Trophoblast cell (in vitro differentiated cells and primary cell): Measurements from ENCODE around the gene SNX21.
"Not testable (repeated sequence)": the region's sequence is repeated elsewhere in the genome, so short reads cannot be mapped to it uniquely, and the experiment has no call there.

Source experiments
- DNase-seq, 2 donors: peaks; one replicate each; pipeline ENCODE4 v3.0.0-alpha.2; 2016
- H2AFZ ChIP-seq: 2 replicates; pipeline ENCODE4 v1.6.1; 2013; ENCODE audit warnings: low read length, moderate library complexity, mild to moderate bottlenecking; ENCODE audit not compliant: insufficient read depth, poor library complexity
- H2AK5ac ChIP-seq: 2 replicates; pipeline ENCODE4 v1.6.1; 2013; ENCODE audit warnings: mild to moderate bottlenecking, low read length
- H2BK120ac ChIP-seq: 2 replicates; pipeline ENCODE4 v1.6.1; 2013; ENCODE audit warnings: low read length, mild to moderate bottlenecking, moderate library complexity; ENCODE audit not compliant: insufficient read depth, poor library complexity
- H2BK12ac ChIP-seq: 2 replicates; pipeline ENCODE4 v1.6.1; 2013; ENCODE audit warnings: mild to moderate bottlenecking, low read length, moderate library complexity
- H2BK5ac ChIP-seq: 2 replicates; pipeline ENCODE4 v1.6.1; 2013; ENCODE audit warnings: low read length, low read depth, moderate library complexity, mild to moderate bottlenecking; ENCODE audit not compliant: poor library complexity
- H3K14ac ChIP-seq: 2 replicates; pipeline ENCODE4 v1.6.1; 2013; ENCODE audit warnings: mild to moderate bottlenecking, low read length
- H3K18ac ChIP-seq: 2 replicates; pipeline ENCODE4 v1.6.1; 2013; ENCODE audit warnings: mild to moderate bottlenecking, low read length
- H3K23ac ChIP-seq: 2 replicates; pipeline ENCODE4 v1.6.1; 2013; ENCODE audit warnings: low read length
- H3K27ac ChIP-seq: 2 replicates; pipeline ENCODE4 v1.5.1; 2013; ENCODE audit warnings: low read depth, mild to moderate bottlenecking, inconsistent platforms, low read length, moderate library complexity
- H3K27me3 ChIP-seq: 2 replicates; pipeline ENCODE4 v1.6.1; 2013; ENCODE audit warnings: inconsistent platforms, mild to moderate bottlenecking, low read length, moderate library complexity; ENCODE audit not compliant: insufficient read depth
- H3K36me3 ChIP-seq, 2 experiments: 1 replicate in 1 of 2; 2 replicates in 1 of 2; pipeline ENCODE4 v1.6.1; 2013; ENCODE audit warnings: low read length in 2 of 2, mild to moderate bottlenecking in 2 of 2, moderate library complexity in 1 of 2; ENCODE audit not compliant: insufficient read depth in 2 of 2, control insufficient read depth in 1 of 2
- H3K4ac ChIP-seq: 2 replicates; pipeline ENCODE4 v1.6.1; 2013; ENCODE audit warnings: low read depth, mild to moderate bottlenecking, low read length, moderate library complexity
- H3K4me1 ChIP-seq, 2 experiments: 1 replicate in 1 of 2; 2 replicates in 1 of 2; pipeline ENCODE4 v1.6.1; 2013; ENCODE audit warnings: low read length in 2 of 2, mild to moderate bottlenecking in 2 of 2, moderate library complexity in 1 of 2; ENCODE audit not compliant: insufficient read depth in 2 of 2, control insufficient read depth in 1 of 2
- H3K4me2 ChIP-seq: 2 replicates; pipeline ENCODE4 v1.6.1; 2013; ENCODE audit warnings: inconsistent platforms, mild to moderate bottlenecking, low read length, moderate library complexity
- H3K4me3 ChIP-seq: 2 replicates; pipeline ENCODE4 v1.5.1; 2013; ENCODE audit warnings: mild to moderate bottlenecking, low read depth, low read length, inconsistent platforms
- H3K79me1 ChIP-seq: one replicate; pipeline ENCODE4 v1.6.1; 2013; ENCODE audit warnings: low read length
- H3K79me2 ChIP-seq: 2 replicates; pipeline ENCODE4 v1.6.1; 2013; ENCODE audit warnings: low read length, mild to moderate bottlenecking; ENCODE audit not compliant: control insufficient read depth, insufficient read depth, poor library complexity
- H3K9ac ChIP-seq: 2 replicates; pipeline ENCODE4 v1.6.1; 2013; ENCODE audit warnings: mild to moderate bottlenecking, low read length
- H3K9me3 ChIP-seq: 2 replicates; pipeline ENCODE4 v1.6.1; 2013; ENCODE audit warnings: low read depth, mild to moderate bottlenecking, control low read depth, inconsistent platforms, low read length; ENCODE audit not compliant: insufficient read depth
- H4K12ac ChIP-seq: 2 replicates; pipeline ENCODE4 v1.6.1; 2013; ENCODE audit warnings: low read depth, mild to moderate bottlenecking, low read length, moderate library complexity
- H4K8ac ChIP-seq: 2 replicates; pipeline ENCODE4 v1.6.1; 2013; ENCODE audit warnings: low read depth, mild to moderate bottlenecking, low read length, moderate library complexity
- H4K91ac ChIP-seq: one replicate; pipeline ENCODE4 v1.6.1; 2013; ENCODE audit warnings: low read depth, mild to moderate bottlenecking, low read length, moderate library complexity
- WGBS: extraction: QIAGEN DNeasy Blood & Tissue Kit; methylation state at CpG from one replicate; pipeline ENCODE4 v1.1.7; 2013; ENCODE audit warnings: missing lambda C conversion rate; ENCODE audit not compliant: insufficient read length, insufficient coverage; ENCODE audit errors: extremely low coverage; 5-methylcytosine and 5-hydroxymethylcytosine counted together

Gene SNX21

DNA sequence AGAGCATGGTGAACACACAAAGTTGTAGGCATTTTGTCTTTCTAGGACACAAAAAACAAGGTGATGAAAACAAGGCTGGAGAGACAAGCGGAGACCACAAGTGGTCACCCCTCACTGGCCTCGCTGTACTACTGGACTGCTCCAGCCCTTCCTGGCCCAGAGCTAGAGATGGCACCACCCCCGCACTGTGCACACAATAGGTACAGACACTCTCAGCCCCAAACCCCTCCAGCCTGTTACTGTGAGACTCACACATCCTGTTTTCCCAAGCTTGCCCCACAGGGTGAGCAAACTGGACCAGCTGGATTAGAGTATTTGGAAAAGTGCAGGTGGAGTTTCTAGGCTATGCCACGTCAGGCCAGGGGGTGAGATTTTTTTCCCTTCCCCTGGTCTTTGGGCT, 39.0 kb downstream of the SNX21 start:
- H3K23ac ChIP-seq, result no peak overlapping the region
- H3K4me1 ChIP-seq, result peaks cover 5 to 10% of the 10 kb centered on the region in 2 experiments
- H3K14ac ChIP-seq, result peak overlapping the region; percentile 13
- H4K8ac ChIP-seq, result peak overlapping the region; percentile 40
- no peak overlapping the region for H2BK5ac ChIP-seq
- H3K79me2 ChIP-seq, result no peaks in the 10 kb centered on the region
- no peak overlapping the region for H2BK12ac ChIP-seq
- no peaks in the 10 kb centered on the region for H3K79me1 ChIP-seq
- peak in 1 of 2 donors; percentile 14 for DNase-seq
- no peak overlapping the region for H3K4ac ChIP-seq
- H2AK5ac ChIP-seq, result no peak overlapping the region
- no peak overlapping the region for H3K9ac ChIP-seq
- H3K27ac ChIP-seq, result no peak overlapping the region
- H2BK120ac ChIP-seq, result no peak overlapping the region
- peaks cover 6 to 8% of the 10 kb centered on the region in 2 experiments for H3K36me3 ChIP-seq
- H2AFZ ChIP-seq, result no peak overlapping the region
- no CpG with 5 or more reads among the region's 4 CpGs for whole genome bisulfite sequencing
- no peak overlapping the region for H4K12ac ChIP-seq
- no peak overlapping the region for H3K4me2 ChIP-seq
- H3K27me3 ChIP-seq, result no peaks in the 10 kb centered on the region
- no peak overlapping the region for H3K18ac ChIP-seq
- no peak overlapping the region for H3K4me3 ChIP-seq
- no peaks in the 10 kb centered on the region for H3K9me3 ChIP-seq
- H4K91ac ChIP-seq, result no peak overlapping the region

DNA sequence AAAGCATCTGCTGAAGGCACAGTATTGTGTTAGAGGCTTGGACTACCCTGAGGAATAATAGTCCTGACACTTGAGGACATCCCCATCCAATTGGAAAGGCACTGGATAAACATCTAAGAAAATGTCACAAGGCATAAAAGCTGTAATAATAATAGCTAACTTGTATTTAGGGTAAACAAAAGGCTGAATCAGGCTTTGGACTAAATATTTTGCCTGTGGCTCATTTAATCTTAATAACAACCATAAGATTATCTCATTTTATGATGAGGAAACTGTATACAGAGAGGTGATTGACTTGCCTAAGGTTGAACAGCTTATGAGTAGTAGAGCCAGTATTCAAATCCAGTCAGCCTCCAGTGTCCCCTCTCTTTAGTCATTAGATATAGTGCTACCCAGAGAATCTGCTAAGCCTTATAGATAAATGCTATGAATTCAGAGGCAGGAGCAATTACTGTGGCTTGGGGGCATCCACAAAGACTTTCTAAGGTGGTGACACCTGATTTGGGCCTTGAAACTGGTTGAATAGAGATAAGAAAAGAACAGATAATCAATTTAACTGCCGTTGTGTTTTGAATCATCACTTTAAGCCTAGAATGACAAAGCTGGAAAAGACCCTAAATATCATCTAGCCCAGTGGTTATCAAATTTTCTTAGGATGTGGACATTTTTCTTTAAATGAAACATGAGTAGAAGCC, 40.0 kb downstream of the SNX21 start:
- no peak overlapping the region for H3K4me2 ChIP-seq
- H4K12ac ChIP-seq, result no peak overlapping the region
- H3K23ac ChIP-seq, result no peak overlapping the region
- H4K8ac ChIP-seq, result no peak overlapping the region
- H3K4ac ChIP-seq, result no peak overlapping the region
- H2BK5ac ChIP-seq, result no peak overlapping the region
- H3K9me3 ChIP-seq, result no peaks in the 10 kb centered on the region
- WGBS, result no CpG with 5 or more reads among the region's 1 CpG
- H3K4me3 ChIP-seq, result no peak overlapping the region
- peaks cover 12 to 14% of the 10 kb centered on the region in 2 experiments for H3K36me3 ChIP-seq
- no peak for DNase-seq
- peaks cover 5 to 10% of the 10 kb centered on the region in 2 experiments for H3K4me1 ChIP-seq
- H2BK12ac ChIP-seq, result no peak overlapping the region
- no peak overlapping the region for H3K14ac ChIP-seq
- H4K91ac ChIP-seq, result no peak overlapping the region
- no peak overlapping the region for H3K18ac ChIP-seq
- no peaks in the 10 kb centered on the region for H3K79me2 ChIP-seq
- H2BK120ac ChIP-seq, result no peak overlapping the region
- no peak overlapping the region for H3K27ac ChIP-seq
- no peaks in the 10 kb centered on the region for H3K79me1 ChIP-seq
- no peaks in the 10 kb centered on the region for H3K27me3 ChIP-seq
- no peak overlapping the region for H3K9ac ChIP-seq
- H2AK5ac ChIP-seq, result no peak overlapping the region
- no peak overlapping the region for H2AFZ ChIP-seq

DNA sequence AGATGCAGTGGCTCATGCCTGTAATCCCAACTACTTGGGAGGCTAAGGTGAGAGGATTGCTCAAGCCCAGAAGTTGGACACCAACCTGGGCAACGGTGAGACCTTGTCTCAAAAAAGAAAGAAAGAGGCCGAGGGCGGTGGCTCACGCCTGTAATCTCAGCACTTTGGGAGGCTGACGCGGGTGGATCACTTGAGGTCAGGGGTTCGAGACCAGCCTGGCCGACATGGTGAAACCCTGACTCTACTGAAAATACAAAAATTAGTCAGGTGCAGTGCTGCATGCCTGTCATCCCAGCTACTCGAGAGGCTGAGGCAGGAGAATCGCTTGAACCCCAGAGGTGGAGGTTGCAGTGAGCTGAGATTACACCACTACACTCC, 40.5 kb downstream of the SNX21 start:
- H3K23ac ChIP-seq, H2BK12ac ChIP-seq, H3K18ac ChIP-seq, H2BK5ac ChIP-seq, H3K9me3 ChIP-seq, H3K9ac ChIP-seq, H4K12ac ChIP-seq, H3K14ac ChIP-seq, H3K27me3 ChIP-seq, H3K4ac ChIP-seq, H2BK120ac ChIP-seq, H3K79me2 ChIP-seq, H2AK5ac ChIP-seq, H4K8ac ChIP-seq, DNase-seq, H3K79me1 ChIP-seq, H4K91ac ChIP-seq, H2AFZ ChIP-seq, H3K27ac ChIP-seq, H3K4me2 ChIP-seq, H3K4me3 ChIP-seq: not testable (repeated sequence)
- peaks cover 12 to 14% of the 10 kb centered on the region in 2 experiments for H3K36me3 ChIP-seq
- H3K4me1 ChIP-seq, result peaks cover 5 to 10% of the 10 kb centered on the region in 2 experiments
- no CpG with 5 or more reads among the region's 10 CpGs for WGBS

DNA sequence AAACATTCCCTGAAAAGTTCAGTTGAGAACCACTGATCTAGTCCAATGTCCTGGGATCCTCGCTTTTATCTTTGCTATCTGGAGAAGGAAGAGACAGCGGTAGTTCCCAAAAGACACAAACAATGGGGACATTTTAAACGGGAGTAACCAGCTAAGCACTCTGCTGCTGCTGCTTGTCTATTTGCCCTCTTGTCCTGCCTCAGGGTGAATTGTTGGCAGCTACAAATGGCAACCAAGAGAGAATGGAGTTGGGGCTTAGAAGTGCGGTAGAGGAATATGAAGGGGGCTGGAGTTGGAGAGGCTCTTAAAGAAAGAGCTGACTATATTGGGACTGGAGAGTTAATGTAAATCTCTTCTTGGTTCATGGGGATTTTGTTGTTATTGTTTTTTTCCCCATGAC, 41.0 kb downstream of the SNX21 start:
- Histone ChIP-seq H3K9me3 (no peaks in the 10 kb centered on the region), H3K4me2 (no peak overlapping the region), H3K14ac (no peak overlapping the region), H3K4me3 (no peak overlapping the region), H3K4me1 (peaks cover 5 to 10% of the 10 kb centered on the region in 2 experiments), H3K79me2 (no peaks in the 10 kb centered on the region), H2BK5ac (no peak overlapping the region), H3K9ac (no peak overlapping the region), H3K27ac (no peak overlapping the region), H3K4ac (no peak overlapping the region), H4K12ac (no peak overlapping the region), H4K8ac (no peak overlapping the region), H4K91ac (no peak overlapping the region), H3K18ac (no peak overlapping the region), H2AK5ac (no peak overlapping the region), H2AFZ (no peak overlapping the region), H3K23ac (no peak overlapping the region), H3K36me3 (peaks cover 12 to 14% of the 10 kb centered on the region in 2 experiments), H2BK12ac (no peak overlapping the region), H3K27me3 (no peaks in the 10 kb centered on the region), H3K79me1 (no peaks in the 10 kb centered on the region), H2BK120ac (no peak overlapping the region)
- DNase-seq, result no peak
- no CpG with 5 or more reads among the region's 4 CpGs for WGBS
